Common myeloid progenitor, CD34-positive (primary cell): Measurements from ENCODE around the gene TTYH1.
"Not testable (repeated sequence)": the region's sequence is repeated elsewhere in the genome, so short reads cannot be mapped to it uniquely, and the experiment has no call there.

Experiments used
- CTCF ChIA-PET: fragments of 350-600 bp; sonication (Branson Sonifier 250); formaldehyde crosslinking; loops from one replicate; lab custom pipeline; 2021; ENCODE audit warnings: antibody characterized with exemption; lab: Charles Lee
- POLR2A ChIA-PET: fragments of 350-600 bp; sonication (Branson Sonifier 250); formaldehyde crosslinking; loops from one replicate; lab custom pipeline; 2021; ENCODE audit warnings: antibody characterized with exemption; lab: Charles Lee
- DNase-seq, 3 donors: peaks; one replicate each; pipeline versions ENCODE4 v3.0.0 to v3.0.0-alpha.2; 2013
- H3K27ac ChIP-seq, 2 experiments: 1 replicate in 1 of 2; 2 replicates in 1 of 2; pipeline ENCODE4 v1.7.0; 2013; ENCODE audit warnings: inconsistent platforms in 2 of 2, low read length in 2 of 2, mild to moderate bottlenecking in 2 of 2, low read depth in 1 of 2, moderate library complexity in 1 of 2; ENCODE audit not compliant: severe bottlenecking in 2 of 2, insufficient read depth in 1 of 2, poor library complexity in 1 of 2
- H3K27me3 ChIP-seq, 5 experiments: replicated peaks in 2 of 5; 1 replicate in 3 of 5; 2 replicates in 2 of 5; pipeline versions ENCODE4 v1.6.1 to v1.7.0; 2013; ENCODE audit warnings: low read length in 4 of 5, mild to moderate bottlenecking in 2 of 5, moderate library complexity in 2 of 5, inconsistent platforms in 1 of 5; ENCODE audit not compliant: insufficient read depth in 5 of 5, control insufficient read depth in 4 of 5
- H3K36me3 ChIP-seq, 4 experiments: 1 replicate in 2 of 4; 2 replicates in 2 of 4; pipeline versions ENCODE4 v1.6.1 to v1.7.0; 2013; ENCODE audit warnings: low read length in 3 of 4, control low read depth in 1 of 4, mild to moderate bottlenecking in 1 of 4; ENCODE audit not compliant: control insufficient read depth in 4 of 4, insufficient read depth in 4 of 4
- H3K4me1 ChIP-seq, 4 experiments: 1 replicate in 3 of 4; 2 replicates in 1 of 4; pipeline versions ENCODE4 v1.6.1 to v1.7.1; 2013; ENCODE audit warnings: low read length in 3 of 4, mild to moderate bottlenecking in 3 of 4, control low read depth in 1 of 4, inconsistent platforms in 1 of 4, moderate library complexity in 1 of 4; ENCODE audit not compliant: control insufficient read depth in 4 of 4, insufficient read depth in 4 of 4; ENCODE audit errors: control extremely low read depth in 1 of 4
- H3K4me3 ChIP-seq, 7 experiments: 1 replicate in 4 of 7; 2 replicates in 3 of 7; pipeline versions ENCODE4 v1.5.1 to v1.7.0; 2013; ENCODE audit warnings: mild to moderate bottlenecking in 7 of 7, low read length in 6 of 7, moderate library complexity in 6 of 7, inconsistent platforms in 2 of 7, low read depth in 2 of 7, control low read depth in 1 of 7; ENCODE audit not compliant: insufficient read depth in 4 of 7, control insufficient read depth in 1 of 7; ENCODE audit errors: extremely low read depth in 1 of 7
- H3K9me3 ChIP-seq, 5 experiments: 1 replicate in 4 of 5; 2 replicates in 1 of 5; pipeline versions ENCODE4 v1.6.1 to v1.7.1; 2013; ENCODE audit warnings: low read length in 4 of 5, mild to moderate bottlenecking in 2 of 5, inconsistent platforms in 1 of 5, low read depth in 1 of 5, moderate library complexity in 1 of 5; ENCODE audit not compliant: control insufficient read depth in 4 of 5, insufficient read depth in 2 of 5; ENCODE audit errors: control extremely low read depth in 1 of 5
- WGBS: methylation state at CpG from one replicate; pipeline ENCODE4 v1.1.5; 2013; ENCODE audit not compliant: insufficient coverage; 5-methylcytosine and 5-hydroxymethylcytosine counted together

The TTYH1 gene

DNA sequence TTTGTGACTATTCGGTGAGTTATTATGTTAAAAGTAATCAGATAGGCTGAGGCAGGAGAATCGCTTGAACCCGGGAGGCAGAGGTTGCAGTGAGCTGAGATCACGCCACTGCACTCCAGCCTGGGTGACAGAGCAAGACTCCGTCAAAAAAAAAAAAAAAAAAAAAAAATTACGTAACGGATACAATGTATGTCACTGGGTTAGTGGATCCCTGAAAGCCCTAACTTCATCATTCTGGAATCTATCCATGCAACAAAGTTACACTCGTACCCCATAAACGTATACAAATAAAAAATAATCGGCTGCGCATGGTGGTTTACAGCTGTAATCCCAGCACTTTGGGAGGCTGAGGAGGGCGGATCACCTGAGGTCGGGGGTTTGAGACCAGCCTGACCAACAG, 33.2 kb upstream of the TTYH1 start:
- peaks cover 16 to 49% (median 38%) of the 10 kb centered on the region in 4 experiments for H3K4me1 ChIP-seq
- H3K36me3 ChIP-seq, H3K9me3 ChIP-seq, POLR2A ChIA-PET, H3K27me3 ChIP-seq, DNase-seq, H3K27ac ChIP-seq, H3K4me3 ChIP-seq: not testable (repeated sequence)
- CTCF ChIA-PET, result interaction anchor here (1.0 to 2.1 kb wide), 2 partner anchors 9 kb away, joined by 3 to 6 read pairs; no protein-coding TSS in a partner anchor
- 100% methylated on average over 1 of the region's 13 CpGs for WGBS

DNA sequence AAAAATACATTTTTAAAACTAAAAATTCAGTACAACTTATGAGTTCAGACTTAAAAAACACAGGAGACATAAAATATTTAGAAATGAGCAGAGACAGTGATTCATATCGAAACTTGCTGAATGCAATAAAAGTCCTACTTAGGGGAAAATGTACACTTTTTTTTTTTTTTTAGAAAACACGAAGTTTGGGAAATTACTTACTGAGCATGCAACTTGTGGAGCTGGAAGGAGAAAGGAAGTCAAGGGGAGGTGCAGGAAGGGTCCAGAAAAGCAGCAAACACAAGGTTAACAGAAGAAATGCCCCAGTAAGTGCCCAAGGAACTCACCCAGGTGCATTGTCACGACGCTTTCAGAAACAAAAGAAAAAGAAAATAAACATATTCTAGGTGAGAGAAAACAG, 31.9 kb upstream of the TTYH1 start:
- ChIA-PET POLR2A (no interaction called here), CTCF (no interaction called here)
- no peaks in the 10 kb centered on the region for H3K27me3 ChIP-seq
- 100% methylated on average over 1 of the region's 4 CpGs for WGBS
- DNase-seq, result peak in 1 of 3 donors; percentile 23
- H3K4me3 ChIP-seq, result no peak overlapping the region
- H3K9me3 ChIP-seq, result peaks cover 0 to 7% (median 0%) of the 10 kb centered on the region in 5 experiments
- H3K27ac ChIP-seq, result no peak overlapping the region
- H3K4me1 ChIP-seq, result peaks cover 17 to 54% (median 41%) of the 10 kb centered on the region in 4 experiments
- no peaks in the 10 kb centered on the region for H3K36me3 ChIP-seq

DNA sequence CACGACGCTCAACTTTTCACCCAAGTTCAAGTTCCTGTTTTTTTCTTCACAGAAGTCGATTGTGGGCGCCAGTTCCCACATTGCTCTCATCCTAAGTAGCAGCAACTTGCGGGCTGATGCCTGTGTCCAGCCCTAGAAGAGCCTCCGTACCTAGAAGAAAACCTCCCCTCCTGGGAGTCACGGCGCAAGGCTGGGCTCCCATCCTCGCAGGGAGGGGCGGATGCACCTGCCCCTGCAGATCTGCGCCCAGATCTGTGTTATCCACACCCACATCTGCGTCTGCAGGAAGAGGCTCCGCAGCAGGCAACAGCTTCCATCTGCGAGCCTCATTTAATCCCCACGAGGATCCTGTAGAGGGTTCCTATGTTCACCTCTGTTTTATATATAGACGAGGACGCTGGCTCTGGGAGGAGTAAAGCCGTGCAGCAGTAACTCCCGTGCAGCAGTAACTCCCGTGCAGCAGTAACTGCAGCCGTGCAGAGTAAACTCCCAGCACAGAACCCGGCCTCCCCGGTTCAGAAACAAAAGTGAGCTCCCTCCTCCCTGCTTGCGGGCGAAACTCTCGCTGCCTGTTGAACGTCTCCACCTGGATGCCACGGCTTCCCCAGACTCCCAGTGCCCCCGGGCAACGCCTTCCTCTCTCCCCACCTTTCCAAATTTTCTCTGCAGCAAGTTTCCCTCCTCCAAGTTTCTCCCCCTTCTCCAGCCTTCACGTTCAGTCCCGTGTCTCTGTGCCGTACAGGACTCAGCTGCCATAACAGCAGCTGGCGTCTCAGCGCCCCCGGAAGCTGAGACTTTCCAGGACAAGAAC, 27.1 kb upstream of the TTYH1 start:
- Histone ChIP-seq H3K4me3 (peak overlapping the region in 6 of 7 experiments; percentile 31 to 75 (median 60)), H3K36me3 (no peaks in the 10 kb centered on the region), H3K27me3 (no peaks in the 10 kb centered on the region), H3K4me1 (peaks cover 21 to 57% (median 47%) of the 10 kb centered on the region in 4 experiments), H3K9me3 (no peaks in the 10 kb centered on the region), H3K27ac (peak overlapping the region in 1 of 2 experiments; percentile 54)
- ChIA-PET CTCF (interaction anchor here (0.9 to 7.0 kb wide), 10 partner anchors 10 to 76 kb away, joined by 3 to 95 read pairs (median 8); partner anchors contain the start of gene LAIR1), POLR2A (interaction anchor here (1.0 to 2.3 kb wide), 6 partner anchors 10 to 180 kb away, joined by 3 to 22 read pairs (median 7); partner anchors contain the start of gene LAIR1)
- 1% methylated on average over 34 of the region's 36 CpGs for WGBS
- peak; percentile 93 to 99 (median 98) for DNase-seq

DNA sequence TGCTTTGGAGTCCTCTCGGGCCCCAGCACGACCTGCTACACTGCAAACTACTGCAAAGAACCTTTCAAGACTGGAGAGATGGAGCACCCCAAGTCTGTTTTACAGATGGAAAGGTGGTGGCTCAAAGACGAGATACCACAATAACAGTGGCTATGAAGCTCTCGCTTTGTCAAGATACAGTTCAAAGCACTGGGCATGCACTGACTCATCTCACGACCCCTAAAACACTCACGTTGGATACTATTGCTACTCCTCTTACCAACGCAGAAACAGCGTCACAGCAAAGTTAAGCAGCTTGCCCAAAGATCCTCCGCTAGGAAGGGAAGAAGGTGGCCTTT, 26.5 kb upstream of the TTYH1 start:
- Histone ChIP-seq H3K4me1 (peaks cover 21 to 55% (median 47%) of the 10 kb centered on the region in 4 experiments), H3K4me3 (peak overlapping the region in 6 of 7 experiments; percentile 31 to 75 (median 60)), H3K27ac (peak overlapping the region in 1 of 2 experiments; percentile 9)

DNA sequence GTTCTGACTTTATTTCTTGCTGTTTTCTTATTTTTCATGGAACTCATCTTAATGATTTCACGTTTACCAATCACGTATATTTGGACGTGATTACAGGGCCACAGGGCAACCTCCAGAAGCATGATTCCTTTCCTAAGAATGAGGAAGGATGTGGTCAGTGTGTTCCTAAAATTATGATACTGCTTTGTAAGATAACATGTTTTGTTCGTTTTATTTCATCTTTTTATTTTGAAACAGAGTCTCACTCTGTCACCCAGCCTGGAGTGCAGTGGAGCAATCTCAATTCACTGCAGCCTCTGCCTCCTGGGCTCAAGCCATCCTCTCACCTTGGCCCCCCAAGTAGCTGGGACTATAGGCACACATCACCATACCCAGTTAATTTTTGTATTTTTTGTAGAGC, 25.7 kb upstream of the TTYH1 start:
- no peak overlapping the region for H3K27ac ChIP-seq
- ChIA-PET POLR2A (interaction anchor here (2.2 to 2.3 kb wide), 2 partner anchors 11 to 25 kb away, joined by 15 to 22 read pairs; partner anchors contain the start of gene LAIR1), CTCF (interaction anchor here (1.1 to 7.0 kb wide), 11 partner anchors 11 to 123 kb away, joined by 3 to 95 read pairs (median 16); partner anchors contain the start of gene LAIR1)
- H3K4me1 ChIP-seq, result peaks cover 21 to 55% (median 46%) of the 10 kb centered on the region in 4 experiments
- H3K4me3 ChIP-seq, result peak overlapping the region in 4 of 7 experiments; percentile 6 to 59 (median 36)
- H3K27me3 ChIP-seq, result no peaks in the 10 kb centered on the region
- H3K9me3 ChIP-seq, result no peaks in the 10 kb centered on the region
- peak; percentile 76 to 93 (median 88) for DNase-seq
- WGBS, result 0% methylated on average over 3 of the region's 4 CpGs
- no peaks in the 10 kb centered on the region for H3K36me3 ChIP-seq

More for the DNA sequence above, 26.5 kb upstream of the TTYH1 start:
- no peaks in the 10 kb centered on the region for H3K27me3 ChIP-seq
- no peaks in the 10 kb centered on the region for H3K36me3 ChIP-seq
- POLR2A ChIA-PET, result interaction anchor here (1.2 to 2.3 kb wide), 5 partner anchors 10 to 27 kb away, joined by 4 to 22 read pairs (median 8); partner anchors contain the start of gene LAIR1
- peak in 1 of 3 donors; percentile 68 for DNase-seq
- no peaks in the 10 kb centered on the region for H3K9me3 ChIP-seq
- CTCF ChIA-PET, result interaction anchor here (0.9 to 7.0 kb wide), 12 partner anchors 10 to 122 kb away, joined by 3 to 95 read pairs (median 8); partner anchors contain the start of gene LAIR1
- WGBS, result 38% methylated on average over 7 of the region's 9 CpGs

DNA sequence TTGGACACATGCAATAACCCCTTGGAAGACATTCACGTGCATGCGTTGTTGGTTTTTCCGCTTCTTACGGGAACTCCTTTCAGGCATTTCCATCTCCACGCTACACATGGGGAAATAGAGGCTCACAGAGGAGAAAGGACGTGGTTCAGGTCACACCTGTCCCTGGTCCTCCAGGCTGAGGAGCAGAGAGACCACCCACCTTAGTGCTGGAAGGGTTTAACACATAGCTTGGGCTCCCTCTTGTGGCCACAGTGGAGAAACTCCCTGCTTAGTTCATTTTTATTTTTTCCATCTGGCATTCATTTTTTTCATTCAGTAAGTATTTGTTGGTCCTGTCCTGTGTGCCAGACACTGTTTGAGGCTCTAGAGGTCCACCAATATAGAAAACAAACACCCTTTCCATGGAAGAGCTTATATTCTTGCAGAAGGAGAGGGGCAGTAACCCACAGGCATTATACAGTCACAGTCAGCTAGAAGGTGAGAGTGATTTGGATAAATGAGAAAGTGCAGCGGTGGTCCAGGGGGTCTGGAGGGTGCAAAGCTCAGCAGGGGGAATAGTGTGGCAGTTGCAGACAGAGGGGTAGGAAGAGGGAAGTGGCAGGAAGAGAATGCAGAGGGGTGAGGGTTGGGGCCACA, 24.2 kb upstream of the TTYH1 start:
- no peaks in the 10 kb centered on the region for H3K9me3 ChIP-seq
- POLR2A ChIA-PET, result interaction anchor here (0.7 kb wide), 1 partner anchor 26 kb away, joined by 3 read pairs; the partner anchor contains the start of gene LAIR1
- CTCF ChIA-PET, result interaction anchor here (0.8 to 7.0 kb wide), 39 partner anchors 9 to 750 kb away, joined by 3 to 95 read pairs (median 4); partner anchors contain the start of genes LAIR1, LILRA4, LILRA5 and TTYH1
- H3K4me1 ChIP-seq, result peaks cover 21 to 50% (median 46%) of the 10 kb centered on the region in 4 experiments
- H3K4me3 ChIP-seq, result peak overlapping the region in 2 of 7 experiments; percentile 0 to 8
- H3K27me3 ChIP-seq, result no peaks in the 10 kb centered on the region
- no peak overlapping the region for H3K27ac ChIP-seq
- peak; percentile 85 to 91 (median 87) for DNase-seq
- 55% methylated on average over 7 of the region's 7 CpGs for WGBS
- no peaks in the 10 kb centered on the region for H3K36me3 ChIP-seq
